BJ (cell line): ENCODE measurements around the gene ZFYVE28. TPM values are rescaled to one million over a fixed set of nuclear protein-coding genes. Genes with fewer than 3 reads are reported as not detected.

ENCODE experiments used
- CTCF ChIA-PET: fragments of 350-600 bp; formaldehyde crosslinking; extraction: SDS; loops from one replicate; lab custom pipeline; 2021; ENCODE audit warnings: antibody characterized with exemption, inconsistent platforms; lab: Yijun Ruan, JAX
- POLR2A ChIA-PET: fragments of 300-600 bp; sonication (Branson Sonifier 250); formaldehyde crosslinking; extraction: SDS; loops from one replicate; lab custom pipeline; 2021; ENCODE audit warnings: antibody characterized with exemption; lab: Charles Lee
- DNase-seq: peaks from one replicate; pipeline ENCODE4 v3.0.0-alpha.2; 2011; ENCODE audit warnings: low read depth
- H3K27me3 ChIP-seq: 2 replicates; pipeline ENCODE4 v1.6.0; 2011; ENCODE audit warnings: low read length; ENCODE audit not compliant: control insufficient read depth, insufficient read depth
- H3K36me3 ChIP-seq: 2 replicates; pipeline ENCODE4 v1.5.1; 2011; ENCODE audit warnings: low read length; ENCODE audit not compliant: control insufficient read depth, insufficient read depth
- H3K4me3 ChIP-seq: 2 replicates; pipeline ENCODE4 v1.5.1; 2011; ENCODE audit warnings: low read depth, mild to moderate bottlenecking, control low read depth, low read length
- polyA plus RNA-seq: library from polyadenylated mRNA; depleted of rRNA; stranded (reverse); fragments of >200 nt; gene quantifications from 2 replicates; pipeline ENCODE4 v1.2.3, GENCODE V29; 2011
- TF ChIP-seq, protein P1 (sequence below): IDR thresholded peaks from 2 replicates; pipeline ENCODE4 v1.5.1; 2011; ENCODE audit warnings: low read depth, mild to moderate bottlenecking, control low read depth, inconsistent platforms, low read length, moderate library complexity; ENCODE audit not compliant: insufficient read depth

Gene ZFYVE28
- polyA plus RNA-seq, 1 experiment: 4.4 TPM

DNA sequence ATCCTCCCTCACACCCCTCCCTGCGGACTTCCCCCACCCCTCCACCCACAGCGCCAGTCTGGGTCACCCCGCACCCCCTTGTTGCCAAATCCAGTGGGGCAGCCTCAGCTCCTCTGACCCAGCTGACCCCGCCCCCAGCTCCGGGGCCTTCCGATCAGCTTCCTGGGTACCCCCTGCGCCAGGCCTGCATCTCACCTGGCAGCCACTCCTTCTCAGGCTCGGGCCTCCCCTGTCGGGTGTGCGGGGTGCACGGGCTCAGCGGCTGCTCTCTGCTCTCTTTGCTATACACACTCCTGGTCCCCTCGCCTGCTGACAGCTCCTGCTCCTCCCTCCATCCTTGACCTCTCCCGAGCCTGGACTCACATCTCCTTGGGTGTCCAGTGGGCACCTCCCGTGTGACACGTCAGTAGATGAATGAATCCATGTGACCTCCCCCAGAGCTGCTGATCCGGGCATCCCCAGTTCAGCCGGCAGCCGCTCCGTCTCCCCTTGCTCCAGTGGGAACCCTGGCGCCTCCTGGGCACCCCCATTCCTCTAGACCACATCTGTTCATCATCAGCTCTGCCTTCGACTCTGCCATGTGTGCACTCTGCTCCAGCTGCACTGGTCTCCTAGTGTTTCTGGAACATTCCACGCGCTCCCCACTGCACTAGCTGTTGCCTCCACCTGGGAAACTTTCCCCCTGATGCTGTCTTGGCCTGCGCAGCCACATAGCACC, 10.2 kb upstream of the ZFYVE28 start:
- Histone ChIP-seq H3K36me3 (no peaks in the 10 kb centered on the region), H3K4me3 (no peak overlapping the region), H3K27me3 (no peaks in the 10 kb centered on the region; the same call in none of the 2 replicates)
- TF ChIP-seq, protein P1, sequence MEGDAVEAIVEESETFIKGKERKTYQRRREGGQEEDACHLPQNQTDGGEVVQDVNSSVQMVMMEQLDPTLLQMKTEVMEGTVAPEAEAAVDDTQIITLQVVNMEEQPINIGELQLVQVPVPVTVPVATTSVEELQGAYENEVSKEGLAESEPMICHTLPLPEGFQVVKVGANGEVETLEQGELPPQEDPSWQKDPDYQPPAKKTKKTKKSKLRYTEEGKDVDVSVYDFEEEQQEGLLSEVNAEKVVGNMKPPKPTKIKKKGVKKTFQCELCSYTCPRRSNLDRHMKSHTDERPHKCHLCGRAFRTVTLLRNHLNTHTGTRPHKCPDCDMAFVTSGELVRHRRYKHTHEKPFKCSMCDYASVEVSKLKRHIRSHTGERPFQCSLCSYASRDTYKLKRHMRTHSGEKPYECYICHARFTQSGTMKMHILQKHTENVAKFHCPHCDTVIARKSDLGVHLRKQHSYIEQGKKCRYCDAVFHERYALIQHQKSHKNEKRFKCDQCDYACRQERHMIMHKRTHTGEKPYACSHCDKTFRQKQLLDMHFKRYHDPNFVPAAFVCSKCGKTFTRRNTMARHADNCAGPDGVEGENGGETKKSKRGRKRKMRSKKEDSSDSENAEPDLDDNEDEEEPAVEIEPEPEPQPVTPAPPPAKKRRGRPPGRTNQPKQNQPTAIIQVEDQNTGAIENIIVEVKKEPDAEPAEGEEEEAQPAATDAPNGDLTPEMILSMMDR: no peak
- CTCF ChIA-PET: no interaction called here
- POLR2A ChIA-PET: no interaction called here
- DNase-seq: no peak

DNA sequence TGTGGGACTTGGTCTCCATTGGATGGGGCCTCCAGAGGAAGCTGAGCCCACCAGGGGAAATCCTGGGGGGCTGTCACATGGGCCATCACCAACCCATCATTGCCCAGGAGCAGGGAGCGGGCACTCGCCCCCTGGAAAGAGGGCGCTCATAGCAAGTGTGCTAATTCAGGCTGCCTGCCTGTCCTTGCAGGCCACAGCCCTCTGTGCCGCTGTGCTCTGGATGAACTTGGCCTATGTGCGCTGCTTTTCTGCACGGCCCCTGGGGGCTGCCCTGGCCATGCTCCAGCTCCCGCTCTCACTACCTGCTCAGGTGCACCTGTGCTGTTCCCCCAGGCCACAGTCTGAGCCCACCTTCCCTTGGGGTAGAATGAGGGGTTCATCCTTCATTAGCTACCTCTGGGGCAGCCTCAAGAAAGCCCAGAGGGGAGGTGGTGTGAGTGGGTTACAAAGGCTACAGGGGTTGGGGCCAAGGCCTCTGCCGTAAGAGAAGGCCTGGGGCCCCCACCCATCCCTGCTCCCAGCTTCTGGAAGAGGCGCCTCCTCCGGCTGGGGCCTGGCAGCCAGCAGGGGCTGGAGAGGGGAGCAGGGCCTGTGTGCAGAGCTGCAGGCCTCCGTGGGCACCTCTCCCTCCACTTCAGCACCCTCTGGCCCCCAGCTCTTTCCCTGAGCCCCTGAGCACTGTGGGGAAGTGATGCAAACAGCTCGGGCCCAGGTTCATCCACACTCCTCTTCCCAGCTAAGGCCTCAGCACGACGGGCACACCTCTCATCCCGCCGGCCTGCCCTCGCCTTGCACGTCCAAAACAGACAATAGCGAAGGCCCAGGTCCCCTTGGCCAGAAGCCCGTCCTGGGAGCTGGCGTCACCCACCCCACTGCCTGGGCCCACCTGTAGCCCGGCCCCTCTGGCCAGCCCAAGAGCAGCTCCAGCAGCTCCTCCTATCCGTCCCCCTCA, 9.2 kb upstream of the ZFYVE28 start:
- Histone ChIP-seq H3K27me3 (peaks cover 4% of the 10 kb centered on the region), H3K4me3 (no peak overlapping the region), H3K36me3 (no peaks in the 10 kb centered on the region)
- ChIA-PET CTCF (interaction anchor here (0.9 to 1.5 kb wide), 4 partner anchors 11 to 35 kb away, joined by 3 to 4 read pairs (median 3); no protein-coding TSS in a partner anchor), POLR2A (no interaction called here)
- TF ChIP-seq, protein P1: no peak
- DNase-seq: no peak

DNA sequence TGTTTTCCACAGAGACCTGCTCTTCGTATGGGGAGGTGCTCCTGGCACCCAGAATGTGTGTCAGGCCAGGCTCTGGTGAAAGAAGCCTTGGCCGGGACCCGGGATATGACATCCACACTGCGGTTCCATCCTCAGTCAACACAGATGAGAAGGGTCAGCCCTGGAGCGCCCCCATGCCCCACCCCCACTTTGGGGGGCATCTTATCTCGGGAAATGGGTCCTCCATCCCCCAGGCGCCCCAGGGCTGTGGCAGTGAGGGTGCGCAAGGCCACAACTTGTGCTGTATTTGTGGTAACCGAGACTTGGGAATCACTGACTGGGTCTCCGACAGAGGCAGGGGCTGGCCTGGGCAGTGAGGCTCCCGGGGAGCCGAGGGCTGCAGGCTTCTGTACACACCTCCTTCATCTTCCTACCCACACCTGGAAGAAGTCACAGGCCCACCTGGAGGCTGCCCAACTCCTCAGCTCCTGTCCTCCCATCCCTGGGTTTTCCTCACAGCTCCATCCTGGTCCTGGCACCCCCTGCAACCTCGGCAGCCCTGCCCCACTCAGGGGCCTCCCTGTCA, 8.3 kb upstream of the ZFYVE28 start:
- TF ChIP-seq, protein P1: no peak
- no peaks in the 10 kb centered on the region for H3K36me3 ChIP-seq
- ChIA-PET CTCF (interaction anchor here (0.6 to 1.5 kb wide), 4 partner anchors 10 to 800 kb away, joined by 3 to 4 read pairs (median 3); no protein-coding TSS in a partner anchor), POLR2A (no interaction called here)
- H3K4me3 ChIP-seq: no peak overlapping the region
- DNase-seq: no peak
- peaks cover 6% of the 10 kb centered on the region for H3K27me3 ChIP-seq

DNA sequence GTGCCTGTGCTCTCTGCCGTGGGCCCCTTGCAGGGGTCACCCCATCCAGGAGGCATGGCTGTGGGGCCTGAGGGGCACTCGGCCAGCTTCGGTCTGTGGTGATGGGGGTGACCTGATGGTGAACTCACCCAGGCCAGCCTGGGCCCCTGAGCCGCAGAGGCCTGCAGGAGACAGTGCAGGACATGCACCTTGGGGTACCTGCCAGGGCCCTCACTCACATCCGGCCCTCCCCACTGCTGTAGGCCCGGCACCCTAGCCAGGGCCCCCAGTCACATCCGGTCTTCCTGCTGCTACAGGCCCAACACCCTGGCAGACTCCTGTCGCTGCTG, 7.6 kb upstream of the ZFYVE28 start:
- CTCF ChIA-PET: no interaction called here

More for the DNA sequence above, 7.6 kb upstream of the ZFYVE28 start:
- no peak for DNase-seq
- Histone ChIP-seq H3K4me3 (no peak overlapping the region), H3K36me3 (no peaks in the 10 kb centered on the region), H3K27me3 (peaks cover 6% of the 10 kb centered on the region)
- POLR2A ChIA-PET: no interaction called here
- TF ChIP-seq, protein P1: no peak
